GM18498 (cell line): ENCODE results near the gene HDAC8.
A peak's percentile ranks its signal among the peaks of the same experiment; 100 is the strongest.

Experiments
- ATAC-seq: cut with Tn5 transposase; IDR thresholded peaks from one replicate; pipeline ENCODE4 v1.9.1; 2021; ENCODE audit warnings: mild to moderate bottlenecking, moderate library complexity; ENCODE audit not compliant: unreplicated experiment

Gene HDAC8

DNA sequence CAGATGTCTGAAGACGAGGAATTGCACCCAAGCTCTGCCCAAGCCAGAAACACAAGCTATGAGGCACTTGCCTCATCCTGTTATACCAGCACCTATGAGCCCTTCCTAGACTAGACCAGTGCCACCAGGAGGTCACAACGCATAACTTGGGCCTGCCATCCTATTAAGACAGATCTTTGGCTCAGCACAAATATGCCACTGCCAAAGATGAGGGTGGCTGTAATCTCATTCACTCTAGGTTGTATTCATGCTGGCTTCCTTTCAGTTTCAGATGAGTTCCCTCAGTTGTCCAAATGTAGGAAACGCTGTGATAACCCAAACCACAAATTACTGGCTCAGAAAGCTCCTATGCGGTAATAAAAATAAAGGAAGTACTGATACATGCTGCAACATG lies 190.4 kb downstream of the HDAC8 start:
- ATAC-seq, result no peak

DNA sequence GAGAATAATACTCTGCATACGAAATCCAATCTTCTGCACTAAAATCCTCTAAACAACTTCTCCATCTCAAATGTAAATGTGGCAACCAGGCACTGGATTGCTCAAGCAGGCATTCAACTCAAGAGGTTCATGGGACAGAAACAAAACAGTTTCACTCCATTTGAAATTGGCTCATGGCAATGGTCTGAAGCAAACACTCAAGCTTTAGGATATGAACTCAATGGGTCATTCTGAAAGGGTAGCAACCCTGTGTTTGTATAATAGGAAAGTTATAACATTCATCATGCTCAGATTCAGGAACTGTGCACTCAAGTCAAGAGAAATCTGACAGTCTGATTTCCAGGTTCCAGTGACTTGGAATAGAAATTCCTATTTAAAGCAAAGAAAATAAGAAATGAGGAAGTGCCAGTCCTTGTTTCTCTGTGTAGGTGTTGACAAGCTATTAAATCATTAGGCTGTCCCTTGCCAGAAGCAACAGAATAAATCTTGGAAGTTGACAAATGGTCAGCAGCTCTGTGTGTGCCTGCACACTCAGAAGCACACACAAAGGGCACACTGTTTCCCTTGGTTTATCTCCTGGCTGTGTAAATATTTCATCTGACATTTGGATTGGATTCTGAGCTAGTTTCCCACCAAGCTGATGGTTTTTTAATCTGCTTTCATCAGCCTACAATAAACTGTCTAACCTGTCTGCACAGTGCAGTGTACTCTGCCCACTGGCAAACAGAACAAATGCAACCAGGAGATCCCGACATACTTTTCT lies 191.0 kb downstream of the HDAC8 start:
- no peak for ATAC-seq

DNA sequence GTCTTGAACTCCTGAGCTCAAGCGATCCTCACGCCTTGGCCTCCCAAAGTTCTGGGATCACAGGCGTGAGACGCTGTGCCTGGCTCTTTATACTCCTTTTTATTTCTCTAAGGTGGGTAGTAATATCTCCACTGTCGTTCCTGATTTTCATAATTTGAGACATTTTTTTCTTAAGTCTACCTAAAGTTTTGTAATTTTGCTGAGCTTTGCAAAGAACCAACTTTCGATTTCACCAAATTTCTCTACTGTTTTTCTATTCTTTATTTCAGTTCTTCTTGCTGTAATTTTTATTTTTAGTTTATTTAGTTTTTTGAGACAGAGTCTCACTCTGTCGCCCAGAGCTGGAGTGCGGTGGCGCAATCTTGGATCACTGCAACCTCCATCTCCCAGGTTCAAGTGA lies 196.5 kb downstream of the HDAC8 start:
- ATAC-seq, result no peak

DNA sequence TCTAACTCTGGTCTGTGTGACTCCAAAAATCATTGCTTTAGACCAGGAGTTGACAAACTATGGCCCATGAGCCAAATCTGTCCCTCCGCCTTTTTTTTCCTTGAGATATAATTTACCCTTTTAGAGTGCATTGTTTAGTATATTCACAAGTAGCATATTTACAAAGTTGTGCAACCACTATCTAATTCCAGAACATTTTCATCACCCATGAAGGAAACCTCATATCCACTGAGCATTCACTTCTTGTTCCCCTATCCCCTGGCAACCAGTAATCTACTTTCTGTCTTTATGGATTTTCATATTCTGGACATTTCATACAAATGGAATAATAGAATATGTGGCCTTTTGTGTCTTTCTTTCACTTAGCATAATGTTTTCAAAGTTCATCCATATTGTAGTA lies 199.5 kb downstream of the HDAC8 start:
- no peak for ATAC-seq

DNA sequence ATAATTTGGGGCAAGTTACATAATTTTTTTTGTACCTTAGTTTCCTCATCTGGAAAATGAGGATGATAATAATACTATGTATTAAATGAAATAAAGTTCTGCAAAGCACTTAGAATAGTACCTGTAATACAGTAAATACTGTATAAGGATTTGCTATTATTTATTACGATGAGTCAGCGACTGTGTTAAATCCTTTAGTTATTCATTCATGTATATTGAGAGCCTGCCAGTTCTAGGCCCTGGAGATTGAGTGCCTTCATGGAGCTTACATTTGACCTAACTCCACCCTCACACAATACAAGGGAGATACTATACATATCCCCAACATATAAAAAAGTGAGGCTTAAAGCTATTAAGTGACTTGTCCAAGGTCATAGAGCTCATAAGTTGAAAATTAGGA lies 199.9 kb downstream of the HDAC8 start:
- ATAC-seq, result no peak

DNA sequence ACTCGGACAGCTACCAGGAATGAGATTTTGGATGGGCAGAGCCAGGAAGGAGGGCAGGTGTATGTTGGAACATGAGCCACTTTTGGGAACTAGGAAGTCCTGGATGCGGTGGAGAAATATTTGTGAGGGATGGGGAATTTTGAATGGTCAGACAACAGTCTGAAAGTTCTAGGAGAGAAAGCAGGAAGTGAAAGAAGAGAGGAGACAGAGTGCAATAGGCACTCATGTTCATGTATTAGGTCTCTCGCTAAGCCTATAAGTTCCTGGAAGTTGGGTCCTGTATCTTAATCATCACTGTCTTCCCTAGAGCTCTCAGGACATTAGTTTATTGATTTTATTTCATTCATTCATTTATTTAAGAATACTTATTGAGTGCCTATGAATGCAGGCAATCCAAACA lies 201.2 kb downstream of the HDAC8 start:
- no peak for ATAC-seq

DNA sequence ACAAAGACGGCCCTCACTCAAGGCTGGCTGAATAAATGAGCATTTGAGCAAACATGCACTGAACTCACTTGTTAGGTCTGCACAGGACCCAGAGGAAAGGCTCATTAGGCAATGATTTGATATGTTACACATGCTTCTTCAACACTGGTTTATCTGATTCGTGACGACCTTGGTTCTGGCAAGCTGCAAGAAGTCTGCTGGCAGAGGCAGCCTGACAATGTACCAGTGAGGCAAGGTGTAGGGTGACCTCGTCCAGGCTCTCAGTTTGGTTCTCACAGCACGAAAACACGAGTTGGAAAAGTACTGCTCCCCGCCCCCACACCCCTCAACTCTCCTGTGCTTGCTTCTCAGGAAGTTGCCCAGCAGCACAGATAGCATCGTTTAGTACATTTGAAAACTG lies 203.8 kb downstream of the HDAC8 start:
- ATAC-seq, result no peak

DNA sequence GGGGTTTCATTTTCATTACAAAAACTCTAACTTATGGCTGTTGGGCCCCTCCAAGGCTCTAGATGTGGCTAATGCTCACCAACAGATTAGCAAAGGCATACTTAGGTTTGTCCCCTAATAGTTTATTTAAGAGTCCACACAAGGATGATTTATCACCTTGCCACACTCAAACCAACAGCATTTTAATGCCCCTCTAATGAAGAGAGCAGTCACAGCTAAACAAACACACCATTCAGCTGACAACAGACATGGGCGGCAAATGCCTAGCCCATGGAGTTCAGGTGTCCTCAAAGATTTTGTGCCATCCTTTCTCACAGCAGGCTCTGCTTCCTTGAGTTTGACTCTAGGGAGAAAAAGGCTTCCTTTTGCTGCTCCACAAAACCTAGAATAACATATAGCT lies 205.1 kb downstream of the HDAC8 start:
- no peak for ATAC-seq

DNA sequence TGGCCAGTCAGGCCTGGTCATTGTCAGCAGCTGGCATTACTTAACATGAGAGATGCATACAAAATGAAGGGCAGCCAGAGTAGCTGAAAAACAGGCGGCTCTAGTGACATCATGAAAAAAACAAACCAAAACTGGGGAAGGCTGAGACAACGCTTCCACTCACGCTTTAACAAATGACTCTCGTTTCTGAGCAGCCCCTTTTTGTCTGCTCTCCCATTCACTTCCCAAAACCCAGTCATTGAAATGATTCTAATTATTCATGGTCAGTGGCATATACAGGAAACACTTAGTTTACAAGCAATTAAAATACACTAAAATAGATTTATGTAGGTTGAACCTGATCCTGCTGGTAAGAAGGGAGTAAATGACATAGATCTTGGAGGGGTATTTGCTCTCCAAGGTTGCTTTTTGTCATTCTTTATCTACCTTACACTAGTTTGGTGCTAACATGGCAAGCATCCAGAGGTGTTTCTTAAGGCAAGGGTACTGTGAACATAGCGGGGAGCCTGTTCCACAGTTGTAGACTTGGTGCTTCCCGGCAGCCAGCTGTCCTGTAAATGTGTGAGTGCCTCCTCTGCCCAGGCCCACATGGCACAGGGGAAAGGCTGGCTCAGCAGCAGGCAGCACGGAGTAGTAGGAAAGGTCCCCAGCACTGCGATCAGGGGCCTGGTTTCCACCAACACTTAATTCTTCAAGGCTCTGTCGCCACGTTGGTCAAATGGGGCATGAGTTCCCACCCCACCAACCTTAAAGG lies 205.8 kb downstream of the HDAC8 start:
- ATAC-seq, result no peak

DNA sequence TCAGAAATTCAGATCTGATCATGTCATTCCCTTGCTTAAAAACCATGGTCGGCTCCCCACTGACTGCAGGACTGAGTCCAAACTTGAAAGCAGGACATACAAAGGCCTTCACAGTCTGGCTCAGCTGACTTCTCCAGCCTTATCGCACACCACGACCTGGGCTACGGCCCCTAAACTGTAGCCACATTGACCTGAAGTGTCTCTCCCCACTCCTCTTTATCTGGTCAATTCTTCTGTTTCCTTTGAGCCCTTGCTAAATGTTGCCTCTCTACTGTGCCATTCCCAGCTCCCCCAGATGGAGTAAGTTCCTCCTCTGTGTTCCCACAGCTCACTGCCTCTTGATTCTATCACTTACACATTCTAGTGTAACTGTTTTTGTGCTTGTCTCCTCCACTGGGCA lies 206.5 kb downstream of the HDAC8 start:
- ATAC-seq, result no peak

DNA sequence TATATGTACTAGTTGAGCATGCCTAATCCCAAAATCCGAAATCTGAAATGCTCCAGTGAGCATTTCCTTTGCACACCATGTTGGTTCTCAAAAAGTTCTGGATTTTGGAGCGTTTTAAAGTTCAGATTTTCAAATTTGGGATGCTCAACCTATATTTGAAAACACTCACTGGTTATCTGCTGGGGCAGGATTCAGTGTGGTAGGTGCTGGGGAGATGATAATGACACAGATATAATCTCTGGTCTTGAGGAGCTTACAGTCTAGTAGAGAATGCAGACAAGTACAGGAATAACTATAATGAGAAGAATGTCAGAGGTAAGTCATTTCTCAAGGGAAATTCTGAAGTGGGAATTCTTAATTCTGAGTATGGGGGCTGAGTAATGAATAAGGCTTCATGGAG lies 207.5 kb downstream of the HDAC8 start:
- no peak for ATAC-seq

DNA sequence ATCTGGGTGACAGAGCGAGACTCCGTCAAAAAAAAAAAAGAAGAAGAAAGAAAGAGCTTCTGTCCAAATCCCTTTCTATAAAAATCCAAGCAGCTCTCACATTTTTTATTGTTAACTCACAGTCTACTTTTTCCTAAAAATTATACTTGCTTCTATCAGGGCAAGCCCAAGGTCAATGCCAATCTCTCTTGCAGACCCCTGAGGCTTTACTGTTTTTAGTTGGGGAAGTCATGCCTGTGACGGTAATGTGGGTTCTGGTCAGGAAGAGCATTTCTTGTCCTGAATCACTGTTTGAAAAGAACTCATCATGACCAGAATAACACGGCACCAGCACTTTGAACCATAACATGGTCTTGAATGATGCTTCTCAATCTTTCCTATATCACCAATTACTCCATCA lies 212.3 kb downstream of the HDAC8 start:
- ATAC-seq, result no peak

DNA sequence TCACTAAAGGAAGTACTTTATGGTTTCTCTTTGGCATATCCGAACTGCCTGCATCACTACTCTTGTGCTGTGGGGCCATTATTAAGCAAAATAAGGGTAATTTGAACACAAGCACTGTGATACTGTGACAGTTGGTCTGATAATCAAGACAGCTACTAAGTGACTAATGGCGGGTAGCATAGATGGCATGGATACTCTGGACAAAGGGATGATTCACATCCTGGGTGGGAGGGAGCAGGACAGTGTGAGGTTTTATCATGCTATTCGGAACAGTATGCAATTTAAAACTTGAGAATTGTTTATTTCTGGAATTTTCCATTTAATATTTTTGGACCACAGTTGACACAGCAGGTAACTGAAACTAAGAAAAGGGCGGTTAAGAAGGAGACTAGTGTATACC lies 214.3 kb downstream of the HDAC8 start:
- no peak for ATAC-seq

DNA sequence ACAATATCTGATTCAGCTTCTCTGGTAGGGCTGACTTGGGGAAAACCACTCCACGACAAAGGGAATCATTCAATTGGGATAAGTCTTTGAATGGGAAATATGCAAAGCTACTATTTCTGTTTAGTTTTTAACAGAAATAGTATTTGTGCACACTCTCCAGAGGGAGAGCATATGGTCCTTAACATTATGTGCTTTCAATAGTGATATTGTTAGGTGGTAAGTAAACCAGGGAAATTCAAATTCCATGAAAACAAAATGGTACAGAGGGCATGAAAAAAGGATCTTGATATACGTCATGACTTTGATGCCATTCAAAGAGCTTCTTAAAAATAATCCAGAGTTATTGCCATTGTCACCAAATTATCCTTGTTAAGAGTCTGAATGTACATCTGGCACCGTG lies 219.9 kb downstream of the HDAC8 start:
- ATAC-seq, result no peak

DNA sequence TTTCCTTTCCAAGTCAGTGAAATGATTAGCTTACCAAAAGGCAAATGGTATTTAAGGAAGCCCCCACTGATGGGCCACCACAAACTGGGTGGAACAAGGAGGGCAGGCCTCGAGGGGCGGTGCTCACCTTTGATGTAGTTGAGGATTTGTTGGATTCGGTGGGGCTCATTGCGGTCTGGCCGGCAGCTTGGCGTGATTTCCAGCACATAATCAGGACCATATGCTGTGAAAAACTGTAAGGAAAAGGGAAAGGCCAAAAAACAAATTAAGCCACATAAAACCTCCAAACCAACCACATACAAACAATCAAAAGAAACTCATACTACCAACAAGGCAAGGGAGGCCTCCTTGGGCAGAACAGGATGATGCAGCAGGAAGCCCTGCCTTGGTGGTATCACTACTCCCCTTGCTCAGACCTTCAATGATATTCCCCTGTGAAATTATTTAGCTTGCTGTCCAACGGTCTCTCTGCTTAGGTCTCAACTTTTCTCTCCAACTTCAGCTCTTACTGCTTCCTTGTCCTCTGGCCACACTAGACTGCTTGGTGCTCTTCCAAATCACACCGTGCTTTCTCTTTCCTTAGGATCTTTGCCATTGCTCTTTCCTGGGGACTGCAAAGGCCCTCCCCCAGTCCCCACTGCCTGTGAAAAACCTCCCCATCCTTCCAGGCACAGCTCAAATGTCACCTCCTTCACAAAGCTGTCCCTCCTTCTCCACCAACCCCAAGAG lies 220.9 kb downstream of the HDAC8 start:
- ATAC-seq, result no peak

DNA sequence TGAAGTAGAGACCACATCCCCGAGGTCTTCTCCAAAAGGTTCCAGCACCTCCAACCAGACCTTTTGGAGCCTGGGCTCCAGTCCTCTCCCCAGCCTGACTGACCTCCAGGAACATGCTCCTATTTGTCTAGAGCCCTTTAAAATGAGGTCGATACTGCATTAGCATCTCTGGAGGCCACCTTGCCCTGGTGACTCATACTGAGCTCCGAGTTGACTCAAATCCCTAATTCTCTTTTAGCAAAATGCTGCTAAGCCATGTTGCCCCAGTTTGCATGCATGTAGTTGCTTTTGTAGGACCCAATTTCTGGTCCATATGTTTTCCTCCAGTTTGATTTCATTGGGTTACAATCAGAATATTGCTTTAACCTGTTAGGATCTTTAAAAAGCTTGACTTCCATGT lies 223.5 kb downstream of the HDAC8 start:
- peak; percentile 78 for ATAC-seq

DNA sequence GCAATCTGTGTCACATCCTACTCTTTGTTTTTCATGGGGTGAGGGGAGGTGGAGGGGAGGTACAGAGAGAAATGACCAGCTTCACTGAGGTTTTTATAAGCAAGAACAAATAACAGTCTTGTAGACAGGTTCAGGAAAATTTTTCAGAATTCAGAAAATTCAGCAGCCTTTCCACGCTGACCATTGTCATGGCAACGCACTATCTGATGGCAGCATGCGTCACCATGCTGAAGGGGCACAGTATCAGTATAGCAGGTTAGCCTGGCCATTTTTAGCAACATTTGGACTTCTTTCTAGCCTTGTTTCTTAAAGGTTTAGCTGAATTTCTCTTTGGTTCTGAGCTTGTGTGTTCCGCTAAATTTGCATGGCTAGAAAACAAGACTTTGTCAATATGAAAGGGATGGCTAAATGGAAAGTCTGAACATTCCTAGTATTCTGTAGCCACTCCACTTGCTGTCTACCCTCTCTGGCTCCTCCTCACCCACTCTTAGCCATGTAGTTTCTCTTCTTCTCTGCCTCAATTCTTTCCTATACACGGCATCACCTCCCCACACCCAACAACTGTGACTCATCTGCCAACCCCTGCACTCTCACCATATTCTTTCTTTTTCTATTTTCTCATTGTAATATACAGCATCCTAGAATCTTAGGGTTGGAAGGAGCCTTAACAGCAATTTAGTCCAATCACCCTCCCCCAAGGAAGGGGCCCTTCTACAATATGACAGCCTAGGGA lies 224.2 kb downstream of the HDAC8 start:
- ATAC-seq, result no peak

DNA sequence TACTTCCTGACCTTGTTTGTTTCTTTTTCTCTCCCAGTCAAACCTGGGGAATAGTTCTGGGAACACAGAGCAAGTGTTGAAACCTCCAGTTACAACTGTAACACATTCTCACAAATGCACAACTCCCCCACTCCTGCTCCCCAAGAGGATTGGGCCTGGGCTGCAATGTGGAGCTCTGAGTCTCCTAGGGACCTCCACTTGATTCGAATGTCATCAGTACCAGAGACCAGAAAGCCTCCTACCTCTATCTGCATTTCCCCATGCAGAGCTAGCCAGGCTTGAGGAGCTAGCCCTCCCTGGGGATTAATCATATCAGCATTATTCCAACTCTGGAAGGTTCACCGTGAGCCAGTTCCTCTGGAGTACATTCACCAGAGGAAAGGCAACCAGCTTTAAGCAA lies 225.3 kb downstream of the HDAC8 start:
- ATAC-seq, result no peak

DNA sequence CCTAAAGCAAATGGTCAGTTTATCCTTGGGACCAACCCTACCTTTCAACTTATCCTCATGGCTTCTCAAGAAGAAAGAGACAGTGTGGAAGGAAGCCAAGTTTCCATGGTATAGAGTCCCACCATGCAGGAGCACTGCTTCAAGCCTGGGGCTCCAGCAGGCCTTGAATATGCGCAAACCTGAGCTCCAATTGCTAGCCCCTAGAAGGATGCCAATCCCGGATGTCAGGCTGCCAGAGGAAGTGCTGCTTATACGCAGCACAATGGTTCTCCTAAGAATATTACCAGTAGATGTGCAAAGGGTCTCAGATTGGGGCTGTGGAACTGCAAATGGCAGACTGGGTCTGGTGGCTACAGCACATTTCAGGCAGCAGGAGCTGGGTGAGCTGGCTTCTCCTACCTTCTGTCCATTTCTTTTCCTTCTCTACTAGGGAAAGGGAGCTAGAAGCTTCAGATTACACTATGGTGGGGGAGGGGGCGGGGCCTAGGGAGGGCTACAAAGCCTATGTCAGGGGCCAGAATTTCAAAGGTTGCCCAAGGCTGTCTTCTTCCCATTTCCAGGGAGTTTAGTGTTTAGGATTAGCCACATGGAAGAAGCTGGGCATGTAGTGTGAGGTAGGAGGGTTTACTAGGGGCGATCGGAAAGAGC lies 226.2 kb downstream of the HDAC8 start:
- no peak for ATAC-seq

DNA sequence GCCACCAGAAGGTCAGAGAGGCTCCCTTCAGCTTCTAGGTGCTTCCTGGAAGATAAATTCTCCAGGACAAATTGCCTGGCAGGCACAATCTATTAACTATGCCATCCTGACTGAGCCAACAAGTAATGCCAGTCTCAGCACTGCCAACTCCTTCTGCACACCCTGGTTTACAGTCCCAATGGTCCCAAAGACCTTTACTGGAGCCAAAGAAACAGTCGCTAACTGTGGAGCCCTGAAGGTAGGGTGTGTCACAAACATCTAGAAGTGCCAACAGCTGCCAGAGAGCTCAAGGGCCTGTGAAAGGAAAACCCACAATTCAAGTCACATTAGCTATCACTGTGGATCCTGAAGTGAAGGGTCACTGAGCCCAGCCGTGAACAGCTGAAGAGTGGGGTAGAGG lies 232.0 kb downstream of the HDAC8 start:
- no peak for ATAC-seq

DNA sequence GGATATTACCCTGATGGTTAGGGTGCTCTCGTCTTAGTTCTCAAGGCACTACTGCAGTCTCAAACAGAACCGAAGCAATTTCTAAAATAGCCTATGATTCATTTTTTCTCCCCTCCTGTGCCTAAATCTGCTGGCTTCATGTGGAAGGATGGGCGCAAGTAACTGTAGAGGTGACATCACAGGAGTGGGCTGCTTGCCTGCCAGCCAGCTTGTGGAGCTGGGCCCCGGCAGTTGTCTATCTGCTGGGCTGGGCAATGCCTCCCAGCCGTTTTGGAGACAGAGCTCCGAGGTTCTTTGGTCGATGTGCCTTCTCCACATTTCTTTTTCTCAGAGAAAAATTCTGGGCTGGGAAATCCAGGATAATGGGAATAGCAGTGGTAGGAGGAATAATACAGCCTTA lies 232.6 kb downstream of the HDAC8 start:
- no peak for ATAC-seq
